ENCODE results near the gene PHEX.

The PHEX gene

DNA sequence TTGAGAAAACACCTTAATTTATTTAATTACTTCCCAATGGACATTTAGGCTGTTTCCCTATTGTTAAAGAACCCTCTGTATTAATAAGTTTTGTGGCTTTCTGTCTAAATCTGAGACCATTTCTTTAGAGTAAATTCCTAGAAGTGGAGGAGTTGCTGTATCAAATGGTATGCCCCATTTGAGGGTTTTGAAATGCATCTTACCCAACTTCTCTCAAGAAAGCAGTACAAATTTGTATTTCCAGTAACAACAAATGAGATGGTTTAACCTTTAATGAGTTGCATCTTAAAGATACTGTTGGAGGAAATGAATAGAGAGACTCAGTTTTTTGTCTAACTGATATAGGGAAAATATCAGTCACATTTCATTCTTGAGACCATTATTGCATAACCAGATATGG, 170.1 kb downstream of the PHEX start:
- H3K27ac ChIP-seq (replicated peaks), result no peak overlapping the region
- DNase-seq (ENCODE audit: low read depth in 1 of 2, low spot score in 1 of 2), result no peak
- TF ChIP-seq, protein P1, sequence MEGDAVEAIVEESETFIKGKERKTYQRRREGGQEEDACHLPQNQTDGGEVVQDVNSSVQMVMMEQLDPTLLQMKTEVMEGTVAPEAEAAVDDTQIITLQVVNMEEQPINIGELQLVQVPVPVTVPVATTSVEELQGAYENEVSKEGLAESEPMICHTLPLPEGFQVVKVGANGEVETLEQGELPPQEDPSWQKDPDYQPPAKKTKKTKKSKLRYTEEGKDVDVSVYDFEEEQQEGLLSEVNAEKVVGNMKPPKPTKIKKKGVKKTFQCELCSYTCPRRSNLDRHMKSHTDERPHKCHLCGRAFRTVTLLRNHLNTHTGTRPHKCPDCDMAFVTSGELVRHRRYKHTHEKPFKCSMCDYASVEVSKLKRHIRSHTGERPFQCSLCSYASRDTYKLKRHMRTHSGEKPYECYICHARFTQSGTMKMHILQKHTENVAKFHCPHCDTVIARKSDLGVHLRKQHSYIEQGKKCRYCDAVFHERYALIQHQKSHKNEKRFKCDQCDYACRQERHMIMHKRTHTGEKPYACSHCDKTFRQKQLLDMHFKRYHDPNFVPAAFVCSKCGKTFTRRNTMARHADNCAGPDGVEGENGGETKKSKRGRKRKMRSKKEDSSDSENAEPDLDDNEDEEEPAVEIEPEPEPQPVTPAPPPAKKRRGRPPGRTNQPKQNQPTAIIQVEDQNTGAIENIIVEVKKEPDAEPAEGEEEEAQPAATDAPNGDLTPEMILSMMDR (IDR thresholded peaks at IDR 0.05; ENCODE audit: insufficient read depth, low read length), result no peak
- TF ChIP-seq, protein P2, sequence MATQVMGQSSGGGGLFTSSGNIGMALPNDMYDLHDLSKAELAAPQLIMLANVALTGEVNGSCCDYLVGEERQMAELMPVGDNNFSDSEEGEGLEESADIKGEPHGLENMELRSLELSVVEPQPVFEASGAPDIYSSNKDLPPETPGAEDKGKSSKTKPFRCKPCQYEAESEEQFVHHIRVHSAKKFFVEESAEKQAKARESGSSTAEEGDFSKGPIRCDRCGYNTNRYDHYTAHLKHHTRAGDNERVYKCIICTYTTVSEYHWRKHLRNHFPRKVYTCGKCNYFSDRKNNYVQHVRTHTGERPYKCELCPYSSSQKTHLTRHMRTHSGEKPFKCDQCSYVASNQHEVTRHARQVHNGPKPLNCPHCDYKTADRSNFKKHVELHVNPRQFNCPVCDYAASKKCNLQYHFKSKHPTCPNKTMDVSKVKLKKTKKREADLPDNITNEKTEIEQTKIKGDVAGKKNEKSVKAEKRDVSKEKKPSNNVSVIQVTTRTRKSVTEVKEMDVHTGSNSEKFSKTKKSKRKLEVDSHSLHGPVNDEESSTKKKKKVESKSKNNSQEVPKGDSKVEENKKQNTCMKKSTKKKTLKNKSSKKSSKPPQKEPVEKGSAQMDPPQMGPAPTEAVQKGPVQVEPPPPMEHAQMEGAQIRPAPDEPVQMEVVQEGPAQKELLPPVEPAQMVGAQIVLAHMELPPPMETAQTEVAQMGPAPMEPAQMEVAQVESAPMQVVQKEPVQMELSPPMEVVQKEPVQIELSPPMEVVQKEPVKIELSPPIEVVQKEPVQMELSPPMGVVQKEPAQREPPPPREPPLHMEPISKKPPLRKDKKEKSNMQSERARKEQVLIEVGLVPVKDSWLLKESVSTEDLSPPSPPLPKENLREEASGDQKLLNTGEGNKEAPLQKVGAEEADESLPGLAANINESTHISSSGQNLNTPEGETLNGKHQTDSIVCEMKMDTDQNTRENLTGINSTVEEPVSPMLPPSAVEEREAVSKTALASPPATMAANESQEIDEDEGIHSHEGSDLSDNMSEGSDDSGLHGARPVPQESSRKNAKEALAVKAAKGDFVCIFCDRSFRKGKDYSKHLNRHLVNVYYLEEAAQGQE (IDR thresholded peaks at IDR 0.05; ENCODE audit: insufficient replicate concordance, low read depth), result no peak
- no peak for TF ChIP-seq SPI1 (IDR thresholded peaks at IDR 0.05; ENCODE audit: borderline replicate concordance, low read depth)
- no peak for TF ChIP-seq GABPA (IDR thresholded peaks at IDR 0.05; ENCODE audit: low read depth)
- no peak for TF ChIP-seq POLR2AphosphoS5 (IDR thresholded peaks at IDR 0.05; ENCODE audit: low read depth)
- H3K27me3 ChIP-seq (ENCODE audit: insufficient read depth, poor library complexity, severe bottlenecking), result no peaks in the 10 kb centered on the region
- no peak overlapping the region for H3K4me3 ChIP-seq (replicated peaks; ENCODE audit: insufficient read depth, low read length)

DNA sequence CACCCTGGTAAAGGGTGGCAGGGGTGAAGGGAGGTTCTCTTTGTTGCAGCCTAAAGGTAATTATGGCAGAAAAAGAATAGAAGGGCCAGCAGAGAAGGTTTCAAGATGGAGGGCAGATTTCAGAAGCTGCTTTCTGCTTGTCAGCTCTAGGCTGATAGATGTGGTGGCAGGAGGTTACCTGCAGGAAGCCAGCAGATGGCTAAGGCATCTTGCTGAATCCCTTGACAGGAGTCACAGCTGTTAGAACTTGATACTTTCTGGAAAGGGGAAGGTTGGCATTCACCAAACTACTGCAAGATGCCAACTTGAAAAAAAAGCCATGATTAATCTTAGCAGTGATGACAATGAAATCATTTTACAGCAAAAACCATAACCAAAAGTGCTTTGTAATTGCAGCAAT, 171.1 kb downstream of the PHEX start:
- Histone ChIP-seq H3K27me3 (ENCODE audit: insufficient read depth, poor library complexity, severe bottlenecking) (no peaks in the 10 kb centered on the region), H3K27ac (replicated peaks) (no peak overlapping the region), H3K4me3 (replicated peaks; ENCODE audit: insufficient read depth, low read length) (no peak overlapping the region)
- no peak for DNase-seq (ENCODE audit: low read depth in 1 of 2, low spot score in 1 of 2)
- TF ChIP-seq GABPA (IDR thresholded peaks at IDR 0.05; ENCODE audit: low read depth) (no peak), POLR2AphosphoS5 (IDR thresholded peaks at IDR 0.05; ENCODE audit: low read depth) (no peak)
- TF ChIP-seq, protein P1 (IDR thresholded peaks at IDR 0.05; ENCODE audit: insufficient read depth, low read length), result no peak

DNA sequence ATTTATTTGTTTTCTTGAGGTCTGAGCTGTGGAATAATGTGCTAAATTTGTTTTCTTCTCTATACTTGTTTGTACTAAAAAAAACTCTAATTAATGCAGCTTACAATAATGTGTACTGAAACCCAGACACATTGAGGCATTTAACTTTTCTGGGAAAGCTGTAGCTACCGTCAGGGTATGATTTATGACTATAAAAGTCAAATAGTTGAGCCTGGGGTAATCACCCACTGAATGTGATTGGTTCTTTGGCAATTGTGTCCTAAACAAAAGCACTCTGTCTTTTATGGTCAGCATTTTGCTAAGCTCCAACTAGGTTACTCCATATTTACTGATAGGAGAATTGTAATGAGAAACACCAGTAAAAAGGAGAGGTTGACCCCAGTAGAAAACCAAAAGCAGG, 174.7 kb downstream of the PHEX start:
- no peaks in the 10 kb centered on the region for H3K27me3 ChIP-seq (ENCODE audit: insufficient read depth, poor library complexity, severe bottlenecking)

More for the DNA sequence above, 174.7 kb downstream of the PHEX start:
- Histone ChIP-seq H3K4me3 (replicated peaks; ENCODE audit: insufficient read depth, low read length) (no peak overlapping the region), H3K27ac (replicated peaks) (no peak overlapping the region)
- TF ChIP-seq POLR2AphosphoS5 (IDR thresholded peaks at IDR 0.05; ENCODE audit: low read depth) (no peak), SPI1 (IDR thresholded peaks at IDR 0.05; ENCODE audit: borderline replicate concordance, low read depth) (no peak), GABPA (IDR thresholded peaks at IDR 0.05; ENCODE audit: low read depth) (no peak)
- TF ChIP-seq, protein P1 (IDR thresholded peaks at IDR 0.05; ENCODE audit: insufficient read depth, low read length), result no peak
- TF ChIP-seq, protein P2 (IDR thresholded peaks at IDR 0.05; ENCODE audit: insufficient replicate concordance, low read depth), result no peak
- DNase-seq (ENCODE audit: low read depth in 1 of 2, low spot score in 1 of 2), result no peak
